OCI-LY1 (cell line): ENCODE data around the gene NOTCH4.

Source experiments
- EZH2 ChIP-seq: fragments of 200-600 bp; sonication (generic), shearing (Covaris generic); IDR thresholded peaks from 2 replicates; pipeline ENCODE4 v1.8.0; 2017; ENCODE audit warnings: borderline replicate concordance, mixed run types, mild to moderate bottlenecking, antibody characterized with exemption, low read length, moderate library complexity, mixed read lengths
- TF ChIP-seq, protein P1 (sequence below): fragments of 200-600 bp; sonication (generic), shearing (Covaris generic); IDR thresholded peaks from 2 replicates; pipeline ENCODE4 v1.5.1; 2017; ENCODE audit warnings: mild to moderate bottlenecking, antibody characterized with exemption, low read length, moderate library complexity, mixed read lengths

DNA sequence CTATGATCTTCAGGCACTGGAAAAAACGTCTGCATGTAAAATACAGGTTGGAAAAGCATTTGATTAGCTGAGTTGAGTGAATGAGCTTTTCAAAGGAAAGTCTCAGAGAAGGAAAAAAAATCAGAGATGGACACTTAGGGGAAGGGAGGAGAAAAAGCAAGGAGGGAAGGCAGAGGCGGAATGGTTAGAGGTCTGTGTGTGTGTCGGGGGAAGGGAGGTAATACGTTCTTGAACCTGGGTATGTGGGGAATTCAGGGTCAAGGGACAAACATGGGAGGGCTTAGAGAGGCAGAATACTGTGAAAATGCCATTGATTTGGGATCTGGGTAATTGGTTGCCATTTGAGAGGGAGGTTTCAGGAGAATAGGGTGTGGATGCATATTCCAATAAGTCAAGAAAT lies 77.2 kb downstream of the NOTCH4 start:
- TF ChIP-seq, protein P1, sequence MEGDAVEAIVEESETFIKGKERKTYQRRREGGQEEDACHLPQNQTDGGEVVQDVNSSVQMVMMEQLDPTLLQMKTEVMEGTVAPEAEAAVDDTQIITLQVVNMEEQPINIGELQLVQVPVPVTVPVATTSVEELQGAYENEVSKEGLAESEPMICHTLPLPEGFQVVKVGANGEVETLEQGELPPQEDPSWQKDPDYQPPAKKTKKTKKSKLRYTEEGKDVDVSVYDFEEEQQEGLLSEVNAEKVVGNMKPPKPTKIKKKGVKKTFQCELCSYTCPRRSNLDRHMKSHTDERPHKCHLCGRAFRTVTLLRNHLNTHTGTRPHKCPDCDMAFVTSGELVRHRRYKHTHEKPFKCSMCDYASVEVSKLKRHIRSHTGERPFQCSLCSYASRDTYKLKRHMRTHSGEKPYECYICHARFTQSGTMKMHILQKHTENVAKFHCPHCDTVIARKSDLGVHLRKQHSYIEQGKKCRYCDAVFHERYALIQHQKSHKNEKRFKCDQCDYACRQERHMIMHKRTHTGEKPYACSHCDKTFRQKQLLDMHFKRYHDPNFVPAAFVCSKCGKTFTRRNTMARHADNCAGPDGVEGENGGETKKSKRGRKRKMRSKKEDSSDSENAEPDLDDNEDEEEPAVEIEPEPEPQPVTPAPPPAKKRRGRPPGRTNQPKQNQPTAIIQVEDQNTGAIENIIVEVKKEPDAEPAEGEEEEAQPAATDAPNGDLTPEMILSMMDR, result no peak
- TF ChIP-seq EZH2, result no peak
